ENCODE results near the gene COLEC11.
"Not testable (repeated sequence)": the region's sequence is repeated elsewhere in the genome, so short reads cannot be mapped to it uniquely, and the experiment has no call there.

The COLEC11 gene

DNA sequence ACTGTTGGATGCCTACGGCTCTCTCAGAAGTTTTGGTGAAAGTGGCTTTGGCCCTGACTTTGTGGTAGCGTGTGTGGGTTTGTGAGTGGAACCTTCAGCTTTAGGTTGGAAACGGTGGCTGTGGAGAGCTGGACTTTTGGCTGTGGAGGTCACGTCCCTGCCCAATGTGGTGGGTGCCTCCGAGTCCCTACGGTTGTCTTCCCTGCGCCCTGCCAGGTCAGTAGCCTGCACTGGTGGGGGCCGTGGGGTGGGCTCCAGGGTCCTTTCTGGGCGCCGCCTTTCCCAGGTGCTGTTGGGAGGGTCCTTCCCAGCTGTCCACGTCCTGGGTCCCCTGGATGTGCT is 11.1 kb downstream of the COLEC11 start:
- no peak for DNase-seq
- Histone ChIP-seq H3K27ac (ENCODE audit: insufficient read depth in 1 of 2, low read depth in 1 of 2, low read length in 2 of 2, poor library complexity in 1 of 2, severe bottlenecking in 2 of 2) (no peak overlapping the region), H3K27me3 (replicated peaks in 2 of 5; ENCODE audit: control insufficient read depth in 4 of 5, insufficient read depth in 5 of 5, low read length in 4 of 5) (no peaks in the 10 kb centered on the region), H3K4me3 (ENCODE audit: control insufficient read depth in 1 of 7, extremely low read depth in 1 of 7, insufficient read depth in 4 of 7, low read depth in 2 of 7, low read length in 6 of 7) (no peak overlapping the region), H3K9me3 (ENCODE audit: control extremely low read depth in 1 of 5, control insufficient read depth in 4 of 5, insufficient read depth in 2 of 5, low read depth in 1 of 5, low read length in 4 of 5) (no peaks in the 10 kb centered on the region), H3K36me3 (ENCODE audit: control insufficient read depth in 4 of 4, insufficient read depth in 4 of 4, low read length in 3 of 4) (no peaks in the 10 kb centered on the region), H3K4me1 (ENCODE audit: control extremely low read depth in 1 of 4, control insufficient read depth in 4 of 4, insufficient read depth in 4 of 4, low read length in 3 of 4) (peaks cover 0 to 6% (median 0%) of the 10 kb centered on the region in 4 experiments)
- POLR2A ChIA-PET = no interaction called here
- CTCF ChIA-PET = no interaction called here
- WGBS (ENCODE audit: insufficient coverage) = 97% methylated on average over 11 of the region's 11 CpGs

DNA sequence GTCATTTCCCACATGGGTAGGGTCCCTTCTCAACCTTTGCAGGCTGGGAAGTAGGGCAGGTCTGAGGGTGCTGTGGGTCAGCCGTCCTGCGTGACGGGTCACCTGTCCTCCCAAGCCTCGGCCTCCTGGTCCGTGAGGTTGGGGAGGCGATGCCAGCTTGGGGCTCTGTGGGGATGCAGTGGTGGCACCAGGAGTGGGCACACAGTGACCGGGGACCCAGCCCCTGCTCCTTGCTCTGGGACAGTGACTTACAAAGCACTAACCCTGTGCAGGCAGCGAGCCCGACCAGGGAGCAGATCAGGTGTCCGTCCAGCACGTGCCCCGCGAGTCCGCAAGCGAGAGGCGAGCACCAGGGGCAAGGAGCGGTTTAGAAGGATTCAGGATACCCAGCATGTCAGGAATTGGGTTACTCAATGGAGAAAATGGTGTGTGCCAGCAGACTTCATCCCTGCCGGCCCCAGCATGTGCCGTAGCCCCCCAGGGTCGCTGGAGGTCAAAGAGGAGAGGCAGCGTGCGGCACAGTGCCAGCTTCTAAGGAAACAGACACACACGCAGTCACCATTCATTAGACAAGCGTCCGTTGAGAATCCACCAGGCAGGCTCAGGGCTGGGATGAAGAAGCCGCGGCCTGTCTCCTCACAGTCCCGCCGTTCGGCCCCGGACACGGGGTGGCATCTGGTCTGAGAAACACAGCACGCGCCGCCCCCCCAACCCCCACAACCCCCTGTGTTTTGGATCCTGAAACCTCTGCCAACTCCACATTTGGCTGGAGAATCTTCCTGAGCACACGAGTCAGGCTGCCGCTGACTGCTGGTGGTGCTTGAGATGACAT is 11.7 kb downstream of the COLEC11 start:
- POLR2A ChIA-PET = no interaction called here
- CTCF ChIA-PET = no interaction called here

GRCh38 chr2:3608373-3609278 is 13.7 kb downstream of the COLEC11 start:
- CTCF ChIA-PET = no interaction called here
- WGBS (ENCODE audit: insufficient coverage) = 89% methylated on average over 17 of the region's 19 CpGs
- H3K36me3 ChIP-seq (ENCODE audit: control insufficient read depth in 4 of 4, insufficient read depth in 4 of 4, low read length in 3 of 4) = no peaks in the 10 kb centered on the region
- H3K4me3 ChIP-seq (ENCODE audit: control insufficient read depth in 1 of 7, extremely low read depth in 1 of 7, insufficient read depth in 4 of 7, low read depth in 2 of 7, low read length in 6 of 7) = no peak overlapping the region
- H3K9me3 ChIP-seq (ENCODE audit: control extremely low read depth in 1 of 5, control insufficient read depth in 4 of 5, insufficient read depth in 2 of 5, low read depth in 1 of 5, low read length in 4 of 5) = no peaks in the 10 kb centered on the region
- peaks cover 0 to 6% (median 0%) of the 10 kb centered on the region in 4 experiments for H3K4me1 ChIP-seq (ENCODE audit: control extremely low read depth in 1 of 4, control insufficient read depth in 4 of 4, insufficient read depth in 4 of 4, low read length in 3 of 4)
- H3K27ac ChIP-seq (ENCODE audit: insufficient read depth in 1 of 2, low read depth in 1 of 2, low read length in 2 of 2, poor library complexity in 1 of 2, severe bottlenecking in 2 of 2) = no peak overlapping the region
- H3K27me3 ChIP-seq (replicated peaks in 2 of 5; ENCODE audit: control insufficient read depth in 4 of 5, insufficient read depth in 5 of 5, low read length in 4 of 5) = no peaks in the 10 kb centered on the region
- DNase-seq = no peak
- POLR2A ChIA-PET = interaction anchor here (0.6 kb wide), 1 partner anchor 445 kb away, joined by 3 read pairs; no protein-coding TSS in a partner anchor

More for the DNA sequence above, 11.7 kb downstream of the COLEC11 start:
- no peaks in the 10 kb centered on the region for H3K9me3 ChIP-seq (ENCODE audit: control extremely low read depth in 1 of 5, control insufficient read depth in 4 of 5, insufficient read depth in 2 of 5, low read depth in 1 of 5, low read length in 4 of 5)
- WGBS (ENCODE audit: insufficient coverage) = 94% methylated on average over 23 of the region's 37 CpGs
- no peaks in the 10 kb centered on the region for H3K27me3 ChIP-seq (replicated peaks in 2 of 5; ENCODE audit: control insufficient read depth in 4 of 5, insufficient read depth in 5 of 5, low read length in 4 of 5)
- no peak overlapping the region for H3K27ac ChIP-seq (ENCODE audit: insufficient read depth in 1 of 2, low read depth in 1 of 2, low read length in 2 of 2, poor library complexity in 1 of 2, severe bottlenecking in 2 of 2)
- no peak for DNase-seq
- H3K4me1 ChIP-seq (ENCODE audit: control extremely low read depth in 1 of 4, control insufficient read depth in 4 of 4, insufficient read depth in 4 of 4, low read length in 3 of 4) = peaks cover 0 to 6% (median 0%) of the 10 kb centered on the region in 4 experiments
- no peak overlapping the region for H3K4me3 ChIP-seq (ENCODE audit: control insufficient read depth in 1 of 7, extremely low read depth in 1 of 7, insufficient read depth in 4 of 7, low read depth in 2 of 7, low read length in 6 of 7)
- H3K36me3 ChIP-seq (ENCODE audit: control insufficient read depth in 4 of 4, insufficient read depth in 4 of 4, low read length in 3 of 4) = no peaks in the 10 kb centered on the region

DNA sequence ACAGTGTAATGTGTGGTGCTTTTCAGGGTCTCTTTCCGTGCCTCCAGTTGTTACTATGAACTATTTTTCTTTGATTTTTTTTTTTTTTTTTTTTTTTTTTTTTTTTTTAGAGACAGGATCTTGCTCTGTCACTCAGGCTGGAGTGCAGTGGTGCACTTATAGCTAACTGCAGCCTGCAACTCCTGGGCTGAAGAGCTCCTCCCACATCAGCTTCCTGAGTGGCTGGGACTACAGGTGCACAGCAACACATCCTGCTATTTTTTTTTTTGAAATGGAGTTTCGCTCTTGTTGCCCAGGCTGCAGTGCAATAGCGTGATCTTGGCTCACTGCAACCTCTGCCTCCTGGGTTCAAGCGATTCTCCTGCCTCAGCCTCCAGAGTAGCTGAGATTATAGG is 14.4 kb downstream of the COLEC11 start:
- CTCF ChIA-PET; DNase-seq; H3K4me3 ChIP-seq (ENCODE audit: control insufficient read depth in 1 of 7, extremely low read depth in 1 of 7, insufficient read depth in 4 of 7, low read depth in 2 of 7, low read length in 6 of 7); H3K27ac ChIP-seq (ENCODE audit: insufficient read depth in 1 of 2, low read depth in 1 of 2, low read length in 2 of 2, poor library complexity in 1 of 2, severe bottlenecking in 2 of 2); H3K9me3 ChIP-seq (ENCODE audit: control extremely low read depth in 1 of 5, control insufficient read depth in 4 of 5, insufficient read depth in 2 of 5, low read depth in 1 of 5, low read length in 4 of 5); H3K36me3 ChIP-seq (ENCODE audit: control insufficient read depth in 4 of 4, insufficient read depth in 4 of 4, low read length in 3 of 4); H3K4me1 ChIP-seq (ENCODE audit: control extremely low read depth in 1 of 4, control insufficient read depth in 4 of 4, insufficient read depth in 4 of 4, low read length in 3 of 4); H3K27me3 ChIP-seq (replicated peaks in 2 of 5; ENCODE audit: control insufficient read depth in 4 of 5, insufficient read depth in 5 of 5, low read length in 4 of 5): not testable (repeated sequence)
- no CpG with 5 or more reads among the region's 4 CpGs for WGBS (ENCODE audit: insufficient coverage)
- POLR2A ChIA-PET = interaction anchor here (0.6 kb wide), 1 partner anchor 444 kb away, joined by 3 read pairs; no protein-coding TSS in a partner anchor

- Histone ChIP-seq H3K36me3 (ENCODE audit: control insufficient read depth in 4 of 4, insufficient read depth in 4 of 4, low read length in 3 of 4) (no peaks in the 10 kb centered on the region), H3K4me1 (ENCODE audit: control extremely low read depth in 1 of 4, control insufficient read depth in 4 of 4, insufficient read depth in 4 of 4, low read length in 3 of 4) (peaks cover 0 to 2% (median 0%) of the 10 kb centered on the region in 4 experiments), H3K9me3 (ENCODE audit: control extremely low read depth in 1 of 5, control insufficient read depth in 4 of 5, insufficient read depth in 2 of 5, low read depth in 1 of 5, low read length in 4 of 5) (no peaks in the 10 kb centered on the region), H3K4me3 (ENCODE audit: control insufficient read depth in 1 of 7, extremely low read depth in 1 of 7, insufficient read depth in 4 of 7, low read depth in 2 of 7, low read length in 6 of 7) (no peak overlapping the region), H3K27me3 (replicated peaks in 2 of 5; ENCODE audit: control insufficient read depth in 4 of 5, insufficient read depth in 5 of 5, low read length in 4 of 5) (no peaks in the 10 kb centered on the region), H3K27ac (ENCODE audit: insufficient read depth in 1 of 2, low read depth in 1 of 2, low read length in 2 of 2, poor library complexity in 1 of 2, severe bottlenecking in 2 of 2) (no peak overlapping the region)
- no peak for DNase-seq
- POLR2A ChIA-PET = no interaction called here
- WGBS (ENCODE audit: insufficient coverage) = 89% methylated on average over 9 of the region's 9 CpGs
- CTCF ChIA-PET = no interaction called here
Observed at GRCh38 chr2:3610415-3610814, 15.5 kb downstream of the COLEC11 start.

DNA sequence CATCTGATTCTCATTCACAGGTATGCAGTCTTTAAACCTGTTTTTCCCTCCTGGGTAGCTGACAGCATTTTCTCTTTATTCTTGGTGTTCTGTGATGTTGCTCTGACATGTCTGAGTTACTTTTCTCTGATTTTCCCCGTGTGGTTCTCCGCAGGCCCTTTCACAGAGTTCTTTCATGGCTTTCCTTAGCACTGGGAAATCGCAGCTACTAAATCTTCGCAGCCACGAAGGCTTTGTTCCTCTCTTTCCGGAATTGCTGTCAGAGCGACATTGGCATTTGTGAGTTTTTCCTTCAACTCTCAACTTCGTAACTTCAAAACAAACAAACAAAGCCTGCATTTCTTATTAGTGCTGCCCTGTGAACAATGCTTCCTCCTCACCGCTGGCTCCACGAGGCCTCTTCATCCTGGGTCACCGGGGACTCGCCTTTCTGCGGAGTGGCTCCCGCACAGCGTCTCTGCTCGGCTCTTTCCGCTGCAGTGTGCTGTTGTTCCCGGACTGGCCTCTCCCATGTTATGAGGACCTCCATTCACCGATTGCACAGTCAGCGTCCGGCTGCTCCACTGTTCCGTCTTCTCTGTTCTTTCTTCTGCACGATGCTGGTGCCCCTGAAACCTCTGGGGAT is 16.1 kb downstream of the COLEC11 start:
- Histone ChIP-seq H3K27me3 (replicated peaks in 2 of 5; ENCODE audit: control insufficient read depth in 4 of 5, insufficient read depth in 5 of 5, low read length in 4 of 5) (no peaks in the 10 kb centered on the region), H3K36me3 (ENCODE audit: control insufficient read depth in 4 of 4, insufficient read depth in 4 of 4, low read length in 3 of 4) (no peaks in the 10 kb centered on the region), H3K9me3 (ENCODE audit: control extremely low read depth in 1 of 5, control insufficient read depth in 4 of 5, insufficient read depth in 2 of 5, low read depth in 1 of 5, low read length in 4 of 5) (no peaks in the 10 kb centered on the region), H3K4me1 (ENCODE audit: control extremely low read depth in 1 of 4, control insufficient read depth in 4 of 4, insufficient read depth in 4 of 4, low read length in 3 of 4) (peaks cover 0 to 2% (median 0%) of the 10 kb centered on the region in 4 experiments), H3K27ac (ENCODE audit: insufficient read depth in 1 of 2, low read depth in 1 of 2, low read length in 2 of 2, poor library complexity in 1 of 2, severe bottlenecking in 2 of 2) (no peak overlapping the region), H3K4me3 (ENCODE audit: control insufficient read depth in 1 of 7, extremely low read depth in 1 of 7, insufficient read depth in 4 of 7, low read depth in 2 of 7, low read length in 6 of 7) (no peak overlapping the region)
- no peak for DNase-seq
- ChIA-PET POLR2A (no interaction called here), CTCF (no interaction called here)
- 87% methylated on average over 22 of the region's 23 CpGs for WGBS (ENCODE audit: insufficient coverage)
